K562 (cell line): ENCODE measurements around the gene TAF11.

Experiments
- GABPA ChIP-seq: fragments of 200-800 bp; sonication (Bioruptor generic); conservative IDR thresholded peaks from 2 replicates; pipeline ENCODE4 v1.6.1; 2016; ENCODE audit warnings: low read depth, missing genetic modification characterization, missing compliant biosample characterization
- IRF2 ChIP-seq: sonication (generic); formaldehyde crosslinking; IDR thresholded peaks from 2 replicates; pipeline ENCODE4 v1.8.1; 2022; ENCODE audit warnings: mild to moderate bottlenecking, missing genetic modification reagents
- MED1 ChIP-seq: sonication (generic); formaldehyde crosslinking; IDR thresholded peaks from 2 replicates; pipeline ENCODE4 v1.8.1; 2023; ENCODE audit warnings: missing genetic modification reagents, borderline replicate concordance
- NCOA4 ChIP-seq: fragments of 450-650 bp; IDR thresholded peaks from 2 replicates; pipeline ENCODE4 v1.6.1; 2018; ENCODE audit warnings: mild to moderate bottlenecking; ENCODE audit not compliant: partially characterized antibody
- NR2C1 ChIP-seq, 2 experiments: fragments of 450-650 bp; IDR thresholded peaks; 2 replicates each; pipeline ENCODE4 v1.6.1; 2017; ENCODE audit warnings: mild to moderate bottlenecking in 2 of 2, antibody characterized with exemption in 1 of 2, inconsistent platforms in 1 of 2, missing compliant biosample characterization in 1 of 2, missing genetic modification characterization in 1 of 2
- POLR2AphosphoS5 ChIP-seq: IDR thresholded peaks from 2 replicates; pipeline ENCODE4 v1.6.1; 2011; ENCODE audit warnings: mild to moderate bottlenecking, low read depth, low read length, moderate library complexity; ENCODE audit not compliant: control insufficient read depth, insufficient read depth
- SMAD3 ChIP-seq: fragments of 450-650 bp; formaldehyde crosslinking; conservative IDR thresholded peaks from 2 replicates; pipeline ENCODE4 v1.4.0; 2020; ENCODE audit warnings: mild to moderate bottlenecking
- TF ChIP-seq, protein P1 (sequence below): sonication (generic); formaldehyde crosslinking; IDR thresholded peaks from 2 replicates; pipeline ENCODE4 v1.8.0; 2022; ENCODE audit warnings: mild to moderate bottlenecking, missing genetic modification reagents
- TF ChIP-seq, protein P2 (sequence below), 3 experiments: IDR thresholded peaks in 2 of 3; conservative IDR thresholded peaks in 1 of 3; 2 replicates each; pipeline ENCODE4 v1.5.1; 2011 to 2012; ENCODE audit warnings: low read length in 3 of 3, mild to moderate bottlenecking in 3 of 3, control low read depth in 2 of 3, improper control_type of control experiment in 1 of 3, inconsistent platforms in 1 of 3, low read depth in 1 of 3, mixed read lengths in 1 of 3, moderate library complexity in 1 of 3; ENCODE audit not compliant: insufficient read depth in 2 of 3

DNA sequence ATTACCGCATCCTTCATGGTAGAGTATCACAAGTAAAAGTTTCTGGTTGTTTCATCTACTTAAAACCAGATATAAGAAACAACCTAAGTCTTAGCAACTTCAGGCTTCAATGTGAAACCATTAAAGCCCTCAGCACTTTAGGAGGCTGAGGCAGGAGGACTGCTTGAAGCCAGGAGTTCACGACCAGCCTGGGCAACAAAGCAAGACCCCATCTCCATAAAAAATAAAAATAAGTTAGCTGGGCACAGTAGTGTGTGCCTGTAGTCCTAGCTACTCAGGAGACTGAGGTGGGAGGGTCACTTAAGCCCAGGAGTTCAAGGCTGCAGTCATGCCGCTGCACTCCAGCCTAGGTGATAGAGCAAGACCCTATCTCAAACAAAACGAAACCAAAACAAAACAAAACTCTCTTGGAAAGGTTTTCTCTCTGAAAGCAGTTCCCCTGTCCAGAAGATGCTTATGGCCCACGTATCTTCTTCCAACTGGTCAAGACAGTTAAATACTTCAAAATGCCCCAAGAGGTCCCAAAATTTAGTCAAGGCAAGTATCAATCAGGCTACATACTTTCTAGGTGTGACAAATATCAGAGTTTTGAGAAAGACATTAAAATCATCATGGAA lies 9.9 kb downstream of the TAF11 start:
- TF ChIP-seq GABPA (tag) (no peak), MED1 (CRISPR knock-in tag) (no peak), POLR2AphosphoS5 (no peak; the same call in 1 of the 2 replicates), NCOA4 (no peak), IRF2 (CRISPR knock-in tag) (no peak), SMAD3 (no peak), NR2C1 (IDR thresholded peaks at IDR 0.05) (no peak), NR2C1 (tag; IDR thresholded peaks at IDR 0.05) (no peak)
- TF ChIP-seq, protein P1, sequence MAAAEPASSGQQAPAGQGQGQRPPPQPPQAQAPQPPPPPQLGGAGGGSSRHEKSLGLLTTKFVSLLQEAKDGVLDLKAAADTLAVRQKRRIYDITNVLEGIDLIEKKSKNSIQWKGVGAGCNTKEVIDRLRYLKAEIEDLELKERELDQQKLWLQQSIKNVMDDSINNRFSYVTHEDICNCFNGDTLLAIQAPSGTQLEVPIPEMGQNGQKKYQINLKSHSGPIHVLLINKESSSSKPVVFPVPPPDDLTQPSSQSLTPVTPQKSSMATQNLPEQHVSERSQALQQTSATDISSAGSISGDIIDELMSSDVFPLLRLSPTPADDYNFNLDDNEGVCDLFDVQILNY, result no peak
- TF ChIP-seq, protein P2, sequence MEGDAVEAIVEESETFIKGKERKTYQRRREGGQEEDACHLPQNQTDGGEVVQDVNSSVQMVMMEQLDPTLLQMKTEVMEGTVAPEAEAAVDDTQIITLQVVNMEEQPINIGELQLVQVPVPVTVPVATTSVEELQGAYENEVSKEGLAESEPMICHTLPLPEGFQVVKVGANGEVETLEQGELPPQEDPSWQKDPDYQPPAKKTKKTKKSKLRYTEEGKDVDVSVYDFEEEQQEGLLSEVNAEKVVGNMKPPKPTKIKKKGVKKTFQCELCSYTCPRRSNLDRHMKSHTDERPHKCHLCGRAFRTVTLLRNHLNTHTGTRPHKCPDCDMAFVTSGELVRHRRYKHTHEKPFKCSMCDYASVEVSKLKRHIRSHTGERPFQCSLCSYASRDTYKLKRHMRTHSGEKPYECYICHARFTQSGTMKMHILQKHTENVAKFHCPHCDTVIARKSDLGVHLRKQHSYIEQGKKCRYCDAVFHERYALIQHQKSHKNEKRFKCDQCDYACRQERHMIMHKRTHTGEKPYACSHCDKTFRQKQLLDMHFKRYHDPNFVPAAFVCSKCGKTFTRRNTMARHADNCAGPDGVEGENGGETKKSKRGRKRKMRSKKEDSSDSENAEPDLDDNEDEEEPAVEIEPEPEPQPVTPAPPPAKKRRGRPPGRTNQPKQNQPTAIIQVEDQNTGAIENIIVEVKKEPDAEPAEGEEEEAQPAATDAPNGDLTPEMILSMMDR (IDR thresholded peaks at IDR 0.05 in 2 of 3, conservative IDR thresholded peaks at IDR 0.05 in 1 of 3; ENCODE audit: insufficient read depth in 2 of 3, low read depth in 1 of 3, low read length in 3 of 3), result no peak
